Left lung (tissue), 10 donors: Measurements from ENCODE around the gene NEURL3. TPM values are rescaled to one million over a fixed set of nuclear protein-coding genes. Genes with fewer than 3 reads are reported as not detected.
A peak's percentile ranks its signal among the peaks of the same experiment; 100 is the strongest.

Experiments used
- ATAC-seq: fragments of 200-7000 bp; cut with Tn5 transposase; one replicate; pipeline ENCODE4 v1.9.1; 2020; ENCODE audit warnings: moderate library complexity
- DNase-seq, 4 donors: peaks; one replicate each; pipeline ENCODE4 v3.0.0-alpha.2; 2013 to 2020
- H3K27ac ChIP-seq, 2 donors: fragments of 200-600 bp; sonication (generic) in 1 of 2; one replicate each; pipeline versions ENCODE4 v1.5.0 to v1.8.0; 2020 to 2021
- H3K27me3 ChIP-seq, 2 donors: fragments of 200-600 bp; sonication (generic) in 1 of 2; one replicate each; pipeline versions ENCODE4 v1.5.0 to v1.8.0; 2020 to 2021
- H3K36me3 ChIP-seq, 2 donors: fragments of 200-600 bp; sonication (generic) in 1 of 2; one replicate each; pipeline versions ENCODE4 v1.5.0 to v1.8.0; 2020 to 2021
- H3K4me1 ChIP-seq, 2 donors: fragments of 200-600 bp; one replicate each; pipeline ENCODE4 v1.8.0; 2021
- H3K4me3 ChIP-seq, 2 donors: fragments of 200-600 bp; sonication (generic) in 1 of 2; one replicate each; pipeline versions ENCODE4 v1.5.0 to v1.8.0; 2020 to 2021; ENCODE audit warnings: mild to moderate bottlenecking in 1 of 2
- H3K9me3 ChIP-seq, 2 donors: fragments of 200-600 bp; sonication (generic) in 1 of 2; one replicate each; pipeline versions ENCODE4 v1.5.0 to v1.8.0; 2020 to 2021
- CTCF ChIP-seq, 2 donors: fragments of 200-600 bp; sonication (generic) in 1 of 2; IDR thresholded peaks; one replicate each; pipeline versions ENCODE4 v1.5.0 to v1.8.0; 2021; ENCODE audit warnings: antibody characterized with exemption in 2 of 2
- intact Hi-C, 2 donors: fragments of 100-400 bp; cut with DNase I; formaldehyde crosslinking; loops; one replicate each; pipeline versions ENCODE4 v1.11.2 to v1.14.2; 2022
- polyA plus RNA-seq, 6 donors: library from polyadenylated mRNA; unstranded; fragments of 120-200 nt; gene quantifications; one replicate each; pipeline ENCODE4 v1.2.1, GENCODE V29; 2013; ENCODE audit not compliant: insufficient read length in 6 of 6
- total RNA-seq, 2 donors: library from RNA; stranded (reverse); fragmentation: NEBNext Ultra II Directional; extraction: Animal tissue kit (Norgen Biotek cat#: 25700); gene quantifications; one replicate each; pipeline ENCODE4 v1.2.1, GENCODE V29; 2021
- donor health status: DM: no; HTN: yes; CAD: no.
- donor health status: DM: no; HTN: no; CAD: no.

The NEURL3 gene
- total and polyA plus RNA-seq, 8 donors = 0.18 to 0.62 (median 0.32) TPM

DNA sequence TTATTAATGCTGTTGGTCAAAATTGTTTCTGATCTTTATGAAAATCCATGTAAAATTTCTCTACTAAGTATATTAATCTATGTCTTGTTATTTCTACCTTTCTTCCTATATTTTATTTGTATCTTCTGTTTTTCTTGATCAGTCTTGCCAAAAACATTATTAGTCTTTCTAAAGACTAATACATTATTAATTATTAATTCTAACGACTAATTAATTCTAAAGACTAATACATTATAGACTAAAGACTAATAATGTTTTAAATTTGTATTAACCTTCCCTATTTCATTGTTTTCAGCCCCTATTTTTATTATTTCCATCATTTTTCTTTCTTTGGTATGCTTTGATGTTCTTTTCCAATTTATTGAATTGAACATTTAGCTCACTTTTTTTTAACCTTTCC lies 27.7 kb downstream of the NEURL3 start:
- intact Hi-C loops = no loop called here
- Histone ChIP-seq H3K4me1 (no peaks in the 10 kb centered on the region), H3K9me3 (no peaks in the 10 kb centered on the region), H3K4me3 (no peak overlapping the region), H3K36me3 (no peaks in the 10 kb centered on the region), H3K27ac (no peak overlapping the region), H3K27me3 (no peaks in the 10 kb centered on the region)
- no peak for ATAC-seq
- DNase-seq = no peak
- TF ChIP-seq CTCF (IDR thresholded peaks at IDR 0.05) = no peak

DNA sequence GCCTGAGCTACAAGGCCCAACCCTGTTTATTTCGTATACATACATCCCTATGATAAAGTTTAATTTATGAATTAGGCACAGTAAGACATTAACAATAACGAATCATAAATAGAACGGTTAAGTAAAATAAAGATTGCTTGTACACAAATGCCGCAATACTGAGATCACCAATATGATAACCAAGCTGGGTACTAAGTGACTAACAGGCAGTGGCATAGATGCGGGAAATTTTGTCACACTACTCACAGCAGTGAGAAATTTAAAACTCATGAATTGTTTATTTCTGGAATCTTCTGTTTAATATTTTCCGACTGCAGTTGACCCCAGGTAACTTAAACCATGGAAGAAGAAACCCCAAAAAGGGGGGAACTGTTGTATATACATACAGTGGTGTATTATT lies 33.4 kb downstream of the NEURL3 start:
- intact Hi-C loops = no loop called here
- ATAC-seq (no peak), DNase-seq (no peak)
- TF ChIP-seq CTCF (IDR thresholded peaks at IDR 0.05) = no peak
- Histone ChIP-seq H3K4me3 (no peak overlapping the region), H3K36me3 (no peaks in the 10 kb centered on the region), H3K27ac (no peak overlapping the region), H3K4me1 (peaks cover 4 to 7% of the 10 kb centered on the region in 2 donors), H3K27me3 (peaks cover 4 to 11% of the 10 kb centered on the region in 2 donors), H3K9me3 (no peaks in the 10 kb centered on the region)

GRCh38 chr2:96470636-96471035 lies 34.5 kb downstream of the NEURL3 start:
- Histone ChIP-seq H3K9me3 (no peaks in the 10 kb centered on the region), H3K36me3 (no peaks in the 10 kb centered on the region), H3K27ac (no peak overlapping the region), H3K27me3 (peaks cover 4 to 11% of the 10 kb centered on the region in 2 donors), H3K4me3 (peak overlapping the region in 1 of 2 donors; percentile 7), H3K4me1 (peaks cover 4 to 7% of the 10 kb centered on the region in 2 donors)
- TF ChIP-seq CTCF (IDR thresholded peaks at IDR 0.05) = peak; percentile 52 to 65
- ATAC-seq = peak; percentile 90
- intact Hi-C loops = no loop called here
- peak; percentile 22 to 85 (median 51) for DNase-seq

- Histone ChIP-seq H3K4me1 (peaks cover 4 to 7% of the 10 kb centered on the region in 2 donors), H3K27ac (no peak overlapping the region), H3K9me3 (no peaks in the 10 kb centered on the region), H3K36me3 (no peaks in the 10 kb centered on the region), H3K27me3 (peaks cover 4 to 11% of the 10 kb centered on the region in 2 donors), H3K4me3 (no peak overlapping the region)
- intact Hi-C loops = no loop called here
- ATAC-seq = no peak
- DNase-seq = peak in 1 of 4 donors; percentile 5
- TF ChIP-seq CTCF (IDR thresholded peaks at IDR 0.05) = no peak
These were observed 35.0 kb downstream of the NEURL3 start for GRCh38 chr2:96470109-96470508.

GRCh38 chr2:96468904-96469303 lies 36.3 kb downstream of the NEURL3 start:
- Histone ChIP-seq H3K27ac (no peak overlapping the region), H3K27me3 (peaks cover 4 to 11% of the 10 kb centered on the region in 2 donors), H3K4me1 (peaks cover 4 to 7% of the 10 kb centered on the region in 2 donors), H3K9me3 (no peaks in the 10 kb centered on the region), H3K36me3 (no peaks in the 10 kb centered on the region), H3K4me3 (no peak overlapping the region)
- TF ChIP-seq CTCF (IDR thresholded peaks at IDR 0.05) = no peak
- DNase-seq = no peak
- intact Hi-C loops = no loop called here
- no peak for ATAC-seq
